H1 (cell line): ENCODE results near the gene PRKAA1. TPM values are rescaled to one million over a fixed set of nuclear protein-coding genes. Genes with fewer than 3 reads are reported as not detected.

Source experiments
- CTCF ChIA-PET: fragments of 300-600 bp; sonication (Branson Sonifier 250); formaldehyde crosslinking; loops from one replicate; lab custom pipeline; 2021; ENCODE audit not compliant: partially characterized antibody; lab: Charles Lee
- POLR2A ChIA-PET: fragments of 300-600 bp; sonication (Branson Sonifier 250); formaldehyde crosslinking; loops from one replicate; lab custom pipeline; 2021; ENCODE audit warnings: inconsistent platforms; ENCODE audit not compliant: partially characterized antibody; lab: Charles Lee
- DNase-seq, 2 experiments: peaks; one replicate each; pipeline versions ENCODE4 v3.0.0 to v3.0.0-alpha.2; 2010 to 2022; ENCODE audit warnings: low spot score in 2 of 2, low read depth in 1 of 2, mixed read lengths in 1 of 2
- FAIRE-seq: peaks from 2 replicates; lab custom pipeline; 2011; peaks lifted over from hg19 to GRCh38; lab: Jason Lieb, UNC
- H2AFZ ChIP-seq: 2 replicates; pipeline ENCODE4 v1.8.1; 2012; ENCODE audit warnings: low read length, inconsistent platforms
- H2AK5ac ChIP-seq: 2 replicates; pipeline ENCODE4 v1.6.1; 2013; ENCODE audit warnings: low read depth, low read length
- H2BK120ac ChIP-seq: replicated peaks from 2 replicates; pipeline ENCODE3; 2013; ENCODE audit warnings: low read depth, low read length, inconsistent platforms
- H2BK12ac ChIP-seq: 2 replicates; pipeline ENCODE4 v1.6.1; 2013; ENCODE audit warnings: low read depth, low read length
- H2BK15ac ChIP-seq: 2 replicates; pipeline ENCODE4 v1.6.1; 2013; ENCODE audit warnings: low read length
- H2BK20ac ChIP-seq: 2 replicates; pipeline ENCODE4 v1.6.1; 2013; ENCODE audit warnings: low read length
- H2BK5ac ChIP-seq: 2 replicates; pipeline ENCODE4 v1.6.1; 2013; ENCODE audit warnings: low read depth, low read length
- H3K14ac ChIP-seq: 2 replicates; pipeline ENCODE4 v1.6.1; 2013; ENCODE audit warnings: inconsistent platforms; ENCODE audit not compliant: insufficient read length
- H3K18ac ChIP-seq: 2 replicates; pipeline ENCODE4 v1.6.1; 2013; ENCODE audit warnings: low read length; ENCODE audit errors: extremely low read depth
- H3K23ac ChIP-seq: 2 replicates; pipeline ENCODE4 v1.6.1; 2013; ENCODE audit warnings: inconsistent platforms; ENCODE audit not compliant: insufficient read length
- H3K23me2 ChIP-seq: 2 replicates; pipeline ENCODE4 v1.6.1; 2013; ENCODE audit warnings: low read depth, low read length
- H3K27ac ChIP-seq: 2 replicates; pipeline ENCODE4 v1.6.1; 2011; ENCODE audit warnings: low read depth, low read length, inconsistent platforms
- H3K27me3 ChIP-seq, 4 experiments: replicated peaks in 1 of 4; 1 replicate in 1 of 4; 2 replicates in 3 of 4; pipeline versions ENCODE4 v1.6.1 to v1.8.1; 2011 to 2013; ENCODE audit warnings: low read length in 3 of 4, mild to moderate bottlenecking in 3 of 4, inconsistent platforms in 2 of 4, mixed read lengths in 2 of 4, moderate library complexity in 1 of 4; ENCODE audit not compliant: control insufficient read depth in 3 of 4, insufficient read depth in 3 of 4; ENCODE audit errors: extremely low read depth in 1 of 4
- H3K36me3 ChIP-seq, 4 experiments: 2 replicates each; pipeline versions ENCODE4 v1.6.1 to v1.8.1; 2011 to 2013; ENCODE audit warnings: mild to moderate bottlenecking in 4 of 4, low read length in 3 of 4, moderate library complexity in 2 of 4, control low read depth in 1 of 4, inconsistent platforms in 1 of 4; ENCODE audit not compliant: insufficient read depth in 4 of 4, control insufficient read depth in 2 of 4
- H3K4ac ChIP-seq: replicated peaks from 2 replicates; pipeline ENCODE3; 2013; ENCODE audit warnings: low read length, low read depth, mixed read lengths, inconsistent platforms; ENCODE audit not compliant: insufficient read length
- H3K4me1 ChIP-seq, 4 experiments: replicated peaks in 1 of 4; 1 replicate in 1 of 4; 2 replicates in 3 of 4; pipeline versions ENCODE4 v1.6.1 to v1.8.1; 2011 to 2013; ENCODE audit warnings: low read length in 3 of 4, inconsistent platforms in 2 of 4, mixed read lengths in 1 of 4; ENCODE audit not compliant: insufficient read depth in 4 of 4, control insufficient read depth in 3 of 4
- H3K4me2 ChIP-seq, 2 experiments: 2 replicates each; pipeline versions ENCODE4 v1.6.1 to v1.8.1; 2011 to 2013; ENCODE audit warnings: low read depth in 2 of 2, low read length in 2 of 2, control low read depth in 1 of 2, inconsistent platforms in 1 of 2, mild to moderate bottlenecking in 1 of 2; ENCODE audit not compliant: insufficient read depth in 1 of 2
- H3K4me3 ChIP-seq, 4 experiments: fragments of 200-600, 300-600 bp in 1 of 4; sonication (generic), shearing (Covaris generic), sonication (Bioruptor Twin) in 1 of 4; 2 replicates each; pipeline versions ENCODE4 v1.5.1 to v1.8.1; 2011 to 2016; ENCODE audit warnings: low read length in 4 of 4, low read depth in 3 of 4, control low read depth in 2 of 4, inconsistent platforms in 2 of 4, mild to moderate bottlenecking in 2 of 4, mixed read lengths in 1 of 4, moderate library complexity in 1 of 4; ENCODE audit not compliant: insufficient read depth in 2 of 4; ENCODE audit errors: extremely low read depth in 1 of 4
- H3K56ac ChIP-seq: replicated peaks from 2 replicates; pipeline ENCODE3; 2013; ENCODE audit warnings: low read depth, mild to moderate bottlenecking, mixed read lengths, low read length, inconsistent platforms; ENCODE audit not compliant: insufficient read length
- H3K79me1 ChIP-seq: 2 replicates; pipeline ENCODE4 v1.6.1; 2013; ENCODE audit warnings: low read depth, low read length, control low read depth
- H3K79me2 ChIP-seq, 2 experiments: 2 replicates each; pipeline versions ENCODE4 v1.6.1 to v1.8.1; 2012 to 2013; ENCODE audit warnings: low read length in 2 of 2, mild to moderate bottlenecking in 2 of 2, inconsistent platforms in 1 of 2; ENCODE audit not compliant: insufficient read depth in 2 of 2, control insufficient read depth in 1 of 2
- H3K9ac ChIP-seq, 4 experiments: replicated peaks in 1 of 4; 1 replicate in 1 of 4; 2 replicates in 3 of 4; pipeline versions ENCODE4 v1.6.1 to v1.8.1; 2011 to 2013; ENCODE audit warnings: low read depth in 3 of 4, low read length in 3 of 4, control low read depth in 2 of 4, mild to moderate bottlenecking in 2 of 4, moderate library complexity in 2 of 4, inconsistent platforms in 1 of 4; ENCODE audit errors: extremely low read depth in 1 of 4
- H3K9me3 ChIP-seq, 2 experiments: 2 replicates each; pipeline versions ENCODE4 v1.6.1 to v1.8.1; 2012 to 2013; ENCODE audit warnings: mild to moderate bottlenecking in 2 of 2, moderate library complexity in 2 of 2, control low read depth in 1 of 2, inconsistent platforms in 1 of 2, low read depth in 1 of 2, low read length in 1 of 2, mixed read lengths in 1 of 2; ENCODE audit not compliant: insufficient read depth in 2 of 2
- H4K20me1 ChIP-seq, 2 experiments: replicated peaks in 1 of 2; 2 replicates each; pipeline versions ENCODE3 to v1.8.1; 2011 to 2013; ENCODE audit warnings: inconsistent platforms in 2 of 2, low read length in 2 of 2, mild to moderate bottlenecking in 1 of 2; ENCODE audit not compliant: insufficient read depth in 2 of 2, control insufficient read depth in 1 of 2
- H4K5ac ChIP-seq: 2 replicates; pipeline ENCODE4 v1.6.1; 2013; ENCODE audit warnings: low read length, low read depth, mixed read lengths, inconsistent platforms; ENCODE audit not compliant: insufficient read length
- H4K8ac ChIP-seq: 2 replicates; pipeline ENCODE4 v1.8.0; 2013; ENCODE audit warnings: mild to moderate bottlenecking, moderate library complexity, low read length, inconsistent platforms; ENCODE audit not compliant: insufficient read depth; ENCODE audit errors: extremely low read depth
- H4K91ac ChIP-seq: replicated peaks from 2 replicates; pipeline ENCODE3; 2013; ENCODE audit warnings: low read length, mixed read lengths, inconsistent platforms; ENCODE audit not compliant: insufficient read length
- ASH2L ChIP-seq: fragments of 200-600, 300-600 bp; sonication (generic); IDR thresholded peaks from one replicate; pipeline ENCODE4 v1.7.1; 2017; ENCODE audit warnings: low read length
- BRCA1 ChIP-seq: IDR thresholded peaks from 2 replicates; pipeline ENCODE4 v1.6.1; 2012; ENCODE audit warnings: low read depth, low read length, improper control_type of control experiment
- CEBPB ChIP-seq: IDR thresholded peaks from 2 replicates; pipeline ENCODE4 v1.6.1; 2012; ENCODE audit warnings: low read depth, low read length
- CHD1 ChIP-seq: IDR thresholded peaks from 2 replicates; pipeline ENCODE4 v1.6.1; 2012; ENCODE audit warnings: low read depth, low read length, improper control_type of control experiment
- CHD2 ChIP-seq: IDR thresholded peaks from 2 replicates; pipeline ENCODE4 v1.6.1; 2012; ENCODE audit warnings: low read length, improper control_type of control experiment
- EP300 ChIP-seq, 2 experiments: IDR thresholded peaks; 1 replicate in 1 of 2; 2 replicates in 1 of 2; pipeline ENCODE4 v1.6.1; 2011 to 2012; ENCODE audit warnings: low read depth in 2 of 2, low read length in 2 of 2, mild to moderate bottlenecking in 2 of 2, borderline replicate concordance in 1 of 2, inconsistent platforms in 1 of 2, moderate library complexity in 1 of 2
- HDAC2 ChIP-seq, 2 experiments: fragments of 300-600 bp in 1 of 2; sonication (generic) in 1 of 2; IDR thresholded peaks; 2 replicates each; pipeline ENCODE4 v1.6.1; 2011 to 2012; ENCODE audit warnings: low read depth in 2 of 2, low read length in 2 of 2, mild to moderate bottlenecking in 2 of 2, moderate library complexity in 2 of 2, borderline replicate concordance in 1 of 2, inconsistent platforms in 1 of 2
- PHF8 ChIP-seq: fragments of 200-600 bp; sonication (generic); conservative IDR thresholded peaks from 2 replicates; pipeline ENCODE4 v1.7.1; 2012; ENCODE audit warnings: low read depth, mild to moderate bottlenecking, inconsistent platforms, low read length, moderate library complexity
- POLR2A ChIP-seq, 2 experiments: IDR thresholded peaks; 1 replicate in 1 of 2; 2 replicates in 1 of 2; pipeline ENCODE4 v1.6.1; 2011; ENCODE audit warnings: low read depth in 2 of 2, low read length in 2 of 2, mild to moderate bottlenecking in 2 of 2; ENCODE audit errors: control extremely low read depth in 1 of 2
- RBBP5 ChIP-seq: IDR thresholded peaks from 2 replicates; pipeline ENCODE4 v1.7.1; 2012; ENCODE audit warnings: low read depth, mild to moderate bottlenecking, inconsistent platforms, low read length, moderate library complexity, borderline replicate concordance
- TEAD4 ChIP-seq: IDR thresholded peaks from 2 replicates; pipeline ENCODE4 v1.6.1; 2012; ENCODE audit warnings: low read depth, low read length, inconsistent platforms, mixed read lengths
- WGBS, 2 experiments: shearing (Covaris generic) in 1 of 2; methylation state at CpG; one replicate each; pipeline versions ENCODE4 v1.1.6 to v1.1.7; 2013 to 2015; ENCODE audit warnings: low lambda C conversion rate in 2 of 2, mixed read lengths in 2 of 2, inconsistent platforms in 1 of 2, low coverage in 1 of 2, missing lambda C conversion rate in 1 of 2; ENCODE audit not compliant: insufficient replicate concordance in 2 of 2, insufficient coverage in 1 of 2, insufficient read length in 1 of 2; ENCODE audit errors: extremely low coverage in 1 of 2, missing lambda C conversion rate in 1 of 2; 5-methylcytosine and 5-hydroxymethylcytosine counted together
- polyA plus RNA-seq, 7 experiments: library from polyadenylated mRNA; depleted of rRNA in 3 of 7; stranded (reverse) in 5 of 7; unstranded in 2 of 7; fragments of >200 nt in 5 of 7; fragments of 200-250 nt in 2 of 7; gene quantifications; 1 replicate in 5 of 7; 2 replicates in 1 of 7; 4 replicates in 1 of 7; pipeline versions ENCODE4 v1.2.1 to v1.2.3, GENCODE V29; 2011 to 2013; ENCODE audit warnings: missing spikeins in 2 of 7, mixed read lengths in 2 of 7
- total RNA-seq: library from RNA; stranded (reverse); fragmentation: NEBNext Ultra II Directional; extraction: Animal tissue kit (Norgen Biotek cat#: 25700); gene quantifications from 2 replicates; pipeline ENCODE4 v1.2.1, GENCODE V29; 2021

The PRKAA1 gene
- total and polyA plus RNA-seq, 2 of the 8 experiments (the other 6 are each of a cell fraction or from before 2014, with no cell fraction given) = 10.4 to 33.1 TPM

DNA sequence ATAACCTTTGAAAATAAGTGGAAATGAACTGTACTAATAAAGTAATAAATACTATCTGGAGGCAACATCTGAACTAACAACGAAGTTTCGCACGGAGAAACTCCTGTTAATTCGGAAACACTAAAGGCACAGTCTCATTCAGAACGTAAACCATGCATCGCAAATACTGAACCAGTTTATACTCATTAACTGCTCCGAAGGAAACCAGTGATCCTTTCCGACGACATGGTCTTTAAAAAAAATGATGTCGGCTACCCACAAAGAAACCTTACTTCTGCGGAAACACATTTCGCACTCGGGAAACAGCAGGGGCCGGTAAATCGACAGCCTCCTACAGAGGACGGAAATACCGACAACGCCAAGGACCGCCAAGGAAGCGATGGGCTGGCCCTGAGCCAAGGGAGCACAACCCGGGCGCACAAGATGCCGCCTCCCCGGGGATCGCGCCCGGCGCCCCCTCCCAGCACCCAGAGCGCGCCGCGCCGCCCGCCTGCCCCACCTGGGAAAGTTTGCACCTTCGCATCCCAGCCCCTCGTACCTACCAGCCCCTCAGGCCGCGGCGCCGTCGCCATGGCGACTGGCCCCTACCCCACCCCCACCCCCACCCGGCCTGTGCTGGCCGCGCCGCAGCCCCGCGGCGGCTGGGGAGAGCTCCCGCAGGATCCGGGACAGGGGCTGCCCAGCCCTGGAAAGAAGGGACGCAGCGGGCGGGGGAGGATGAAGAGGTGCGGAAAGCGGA, 732 bp downstream of the PRKAA1 start:
- Histone ChIP-seq H4K8ac (peak overlapping the region; percentile 96; the same call in 1 of the 2 replicates), H2BK120ac (no peak overlapping the region), H4K5ac (peak overlapping the region; percentile 87), H4K20me1 (peaks cover 0 to 3% of the 10 kb centered on the region in 2 experiments), H2BK15ac (no peak overlapping the region), H3K79me2 (peaks cover 25 to 52% of the 10 kb centered on the region in 2 experiments), H2BK20ac (no peak overlapping the region), H3K23ac (no peak overlapping the region), H2AK5ac (no peak overlapping the region), H3K9ac (peak overlapping the region; percentile 86 to 98 (median 96)), H3K27ac (peak overlapping the region; percentile 95), H3K4me1 (peaks cover 0 to 5% (median 0%) of the 10 kb centered on the region in 4 experiments; a peak in 2 of 7 replicates), H2BK5ac (peak overlapping the region; percentile 93; the same call in 1 of the 2 replicates), H3K36me3 (no peaks in the 10 kb centered on the region; a peak in 1 of 8 replicates), H2AFZ (peak overlapping the region; percentile 90), H4K91ac (peak overlapping the region; percentile 97), H3K27me3 (no peaks in the 10 kb centered on the region), H3K79me1 (no peaks in the 10 kb centered on the region; the same call in 1 of the 2 replicates), H3K23me2 (no peaks in the 10 kb centered on the region; the same call in 1 of the 2 replicates), H3K18ac (peak overlapping the region; percentile 95; the same call in 1 of the 2 replicates), H3K4me3 (peak overlapping the region; percentile 68 to 98 (median 92)), H3K4ac (no peak overlapping the region), H2BK12ac (peak overlapping the region; percentile 97; the same call in 1 of the 2 replicates), H3K9me3 (no peaks in the 10 kb centered on the region; a peak in 1 of 4 replicates), H3K14ac (no peak overlapping the region), H3K4me2 (peak overlapping the region; percentile 42 to 81), H3K56ac (peak overlapping the region; percentile 90)
- CTCF ChIA-PET = interaction anchor here (0.8 to 1.7 kb wide), 5 partner anchors 11 to 23 kb away, joined by 3 to 7 read pairs (median 3); no protein-coding TSS in a partner anchor
- WGBS, 2 experiments = 1% methylated on average over 38 of the region's 56 CpGs; no CpG with 5 or more reads in 1 of the 2 experiments
- POLR2A ChIA-PET = interaction anchor here (0.7 to 1.5 kb wide), 4 partner anchors 11 to 74 kb away, joined by 3 to 4 read pairs (median 4); no protein-coding TSS in a partner anchor
- FAIRE-seq (no peak), DNase-seq (peak in 1 of 2 experiments; percentile 82)
- TF ChIP-seq PHF8 = no peak; the same call in 1 of the 2 replicates
- peak; percentile 14; the same call in 1 of the 2 replicates for TF ChIP-seq CHD2
- TF ChIP-seq TEAD4 = 0 out of 2 replicates have a peak, but pooled peaks have one; percentile 28
- TF ChIP-seq CHD1 = no peak
- peak; percentile 66 for TF ChIP-seq ASH2L
- no peak for TF ChIP-seq BRCA1
- peak in 1 of 2 experiments; percentile 95; a peak in 2 of 4 replicates for TF ChIP-seq HDAC2 (IDR thresholded peaks at IDR 0.05; ENCODE audit: borderline replicate concordance in 1 of 2, low read depth in 2 of 2, low read length in 2 of 2)
- TF ChIP-seq EP300 (IDR thresholded peaks at IDR 0.05; ENCODE audit: borderline replicate concordance in 1 of 2, low read depth in 2 of 2, low read length in 2 of 2) = peak in 1 of 2 experiments; percentile 7; a peak in 1 of 3 replicates
- no peak for TF ChIP-seq CEBPB
- TF ChIP-seq POLR2A (IDR thresholded peaks at IDR 0.05; ENCODE audit: control extremely low read depth in 1 of 2, low read depth in 2 of 2, low read length in 2 of 2) = no peak; a peak in 1 of 3 replicates
- no peak; the same call in 1 of the 2 replicates for TF ChIP-seq RBBP5
